ENCODE measurements around the gene PROX2.
A peak's percentile ranks its signal among the peaks of the same experiment; 100 is the strongest.

PROX2 gene

GRCh38 chr14:74852922-74853530 is 22.9 kb downstream of the PROX2 start:
- no peak for DNase-seq
- Histone ChIP-seq H3K36me3 (ENCODE audit: control insufficient read depth, insufficient read depth, low read length) (no peaks in the 10 kb centered on the region), H3K27ac (ENCODE audit: insufficient read depth, low read length, poor library complexity, severe bottlenecking) (no peak overlapping the region), H3K9me3 (ENCODE audit: control insufficient read depth, low read length) (no peaks in the 10 kb centered on the region), H3K4me3 (ENCODE audit: insufficient read depth, low read depth, low read length, poor library complexity, severe bottlenecking) (no peak overlapping the region), H3K27me3 (replicated peaks; ENCODE audit: control insufficient read depth, insufficient read depth, low read length, poor library complexity, severe bottlenecking) (no peaks in the 10 kb centered on the region), H3K4me1 (ENCODE audit: control insufficient read depth, insufficient read depth, low read length, poor library complexity, severe bottlenecking) (no peaks in the 10 kb centered on the region)

- Histone ChIP-seq H3K9me3 (ENCODE audit: control insufficient read depth, low read length) (no peaks in the 10 kb centered on the region), H3K36me3 (ENCODE audit: control insufficient read depth, insufficient read depth, low read length) (no peaks in the 10 kb centered on the region), H3K27ac (ENCODE audit: insufficient read depth, low read length, poor library complexity, severe bottlenecking) (no peak overlapping the region), H3K4me1 (ENCODE audit: control insufficient read depth, insufficient read depth, low read length, poor library complexity, severe bottlenecking) (no peaks in the 10 kb centered on the region), H3K27me3 (replicated peaks; ENCODE audit: control insufficient read depth, insufficient read depth, low read length, poor library complexity, severe bottlenecking) (no peaks in the 10 kb centered on the region), H3K4me3 (ENCODE audit: insufficient read depth, low read depth, low read length, poor library complexity, severe bottlenecking) (no peak overlapping the region)
- DNase-seq: no peak
These were observed 27.2 kb downstream of the PROX2 start for GRCh38 chr14:74848768-74849167.

DNA sequence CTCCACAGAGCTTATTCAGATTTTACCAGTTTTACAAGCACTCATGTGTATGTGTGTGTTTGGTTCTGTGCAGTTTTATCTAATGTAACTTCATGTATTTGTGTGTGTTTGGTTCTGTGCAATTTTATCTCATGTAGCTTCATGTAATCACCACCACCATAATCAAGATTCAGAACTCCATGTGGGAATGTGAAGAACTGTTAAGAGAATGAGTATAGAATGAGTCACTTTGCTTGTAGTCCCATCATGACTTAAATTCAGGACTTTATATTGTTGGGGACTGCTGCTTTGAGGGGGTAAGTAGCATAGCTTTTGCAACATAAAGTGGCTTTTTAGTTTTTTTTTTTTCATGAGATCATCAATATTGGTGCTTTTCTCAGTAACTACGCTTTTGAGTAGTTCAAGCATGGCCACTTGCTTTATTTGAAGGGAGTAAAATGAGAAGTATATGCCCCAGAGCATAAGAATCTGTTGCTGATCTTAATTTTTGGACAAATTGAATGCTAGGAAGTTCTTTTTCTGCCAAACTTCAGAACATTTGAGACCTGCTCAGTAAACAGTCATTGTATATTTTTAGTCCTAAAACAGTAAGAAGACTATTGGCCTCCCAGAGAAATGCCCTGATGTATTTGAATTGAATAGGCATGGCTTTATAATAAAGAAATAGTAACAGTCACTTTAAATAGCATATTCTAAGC is 28.8 kb downstream of the PROX2 start:
- no peaks in the 10 kb centered on the region for H3K36me3 ChIP-seq (ENCODE audit: control insufficient read depth, insufficient read depth, low read length)
- H3K4me3 ChIP-seq (ENCODE audit: insufficient read depth, low read depth, low read length, poor library complexity, severe bottlenecking): no peak overlapping the region
- H3K27me3 ChIP-seq (replicated peaks; ENCODE audit: control insufficient read depth, insufficient read depth, low read length, poor library complexity, severe bottlenecking): no peaks in the 10 kb centered on the region
- peaks cover 4% of the 10 kb centered on the region for H3K4me1 ChIP-seq (ENCODE audit: control insufficient read depth, insufficient read depth, low read length, poor library complexity, severe bottlenecking)
- no peaks in the 10 kb centered on the region for H3K9me3 ChIP-seq (ENCODE audit: control insufficient read depth, low read length)
- DNase-seq: no peak
- no peak overlapping the region for H3K27ac ChIP-seq (ENCODE audit: insufficient read depth, low read length, poor library complexity, severe bottlenecking)

DNA sequence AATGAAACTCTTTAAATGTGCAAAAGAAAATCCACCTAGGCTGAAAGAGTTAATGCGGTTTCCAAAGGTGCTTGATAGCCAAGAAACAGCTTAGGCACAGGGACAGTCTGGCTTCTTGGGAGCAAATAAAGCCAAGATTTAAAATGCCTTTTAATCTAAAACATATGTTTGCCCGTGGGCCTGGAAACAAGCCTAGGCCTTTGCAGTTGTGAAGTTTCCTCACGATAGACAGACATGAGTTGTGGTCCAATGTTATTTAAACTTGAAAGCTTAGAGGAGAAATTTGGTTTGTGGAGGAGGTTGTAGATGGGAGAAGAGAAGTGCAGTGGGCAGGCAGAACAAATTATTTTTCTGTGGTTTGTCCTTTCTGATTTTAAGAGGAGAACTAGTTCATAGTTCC is 29.8 kb downstream of the PROX2 start:
- DNase-seq: no peak
- no peak overlapping the region for H3K4me3 ChIP-seq (ENCODE audit: insufficient read depth, low read depth, low read length, poor library complexity, severe bottlenecking)
- H3K9me3 ChIP-seq (ENCODE audit: control insufficient read depth, low read length): no peaks in the 10 kb centered on the region
- H3K27me3 ChIP-seq (replicated peaks; ENCODE audit: control insufficient read depth, insufficient read depth, low read length, poor library complexity, severe bottlenecking): no peaks in the 10 kb centered on the region
- H3K36me3 ChIP-seq (ENCODE audit: control insufficient read depth, insufficient read depth, low read length): no peaks in the 10 kb centered on the region
- no peak overlapping the region for H3K27ac ChIP-seq (ENCODE audit: insufficient read depth, low read length, poor library complexity, severe bottlenecking)
- H3K4me1 ChIP-seq (ENCODE audit: control insufficient read depth, insufficient read depth, low read length, poor library complexity, severe bottlenecking): peaks cover 12% of the 10 kb centered on the region

DNA sequence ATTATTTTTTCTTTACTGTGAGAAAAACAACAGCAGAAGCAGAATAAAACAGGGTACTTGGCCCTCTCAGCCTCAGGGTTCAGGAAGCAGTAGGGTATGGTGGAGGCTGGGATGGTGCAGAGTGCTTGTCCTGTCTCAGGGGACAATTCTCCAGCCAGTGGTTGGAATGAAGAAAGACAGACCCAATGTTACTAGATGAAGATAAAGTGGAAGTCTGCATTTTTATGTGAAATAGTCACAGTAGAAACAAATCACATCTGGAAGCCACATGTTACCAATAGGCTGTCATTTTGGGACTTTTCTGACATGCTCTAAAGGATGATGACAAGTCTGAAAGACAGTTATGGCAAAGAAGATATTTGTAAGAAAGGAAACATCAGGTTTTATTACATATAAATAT is 32.3 kb downstream of the PROX2 start:
- no peak overlapping the region for H3K27ac ChIP-seq (ENCODE audit: insufficient read depth, low read length, poor library complexity, severe bottlenecking)
- peaks cover 12% of the 10 kb centered on the region for H3K4me1 ChIP-seq (ENCODE audit: control insufficient read depth, insufficient read depth, low read length, poor library complexity, severe bottlenecking)
- H3K36me3 ChIP-seq (ENCODE audit: control insufficient read depth, insufficient read depth, low read length): no peaks in the 10 kb centered on the region
- H3K27me3 ChIP-seq (replicated peaks; ENCODE audit: control insufficient read depth, insufficient read depth, low read length, poor library complexity, severe bottlenecking): no peaks in the 10 kb centered on the region
- DNase-seq: no peak
- H3K4me3 ChIP-seq (ENCODE audit: insufficient read depth, low read depth, low read length, poor library complexity, severe bottlenecking): no peak overlapping the region
- H3K9me3 ChIP-seq (ENCODE audit: control insufficient read depth, low read length): no peaks in the 10 kb centered on the region

- no peak overlapping the region for H3K27ac ChIP-seq (ENCODE audit: insufficient read depth, low read length, poor library complexity, severe bottlenecking)
- no peaks in the 10 kb centered on the region for H3K9me3 ChIP-seq (ENCODE audit: control insufficient read depth, low read length)
- H3K27me3 ChIP-seq (replicated peaks; ENCODE audit: control insufficient read depth, insufficient read depth, low read length, poor library complexity, severe bottlenecking): no peaks in the 10 kb centered on the region
- H3K36me3 ChIP-seq (ENCODE audit: control insufficient read depth, insufficient read depth, low read length): no peaks in the 10 kb centered on the region
- no peak overlapping the region for H3K4me3 ChIP-seq (ENCODE audit: insufficient read depth, low read depth, low read length, poor library complexity, severe bottlenecking)
- DNase-seq: no peak
- H3K4me1 ChIP-seq (ENCODE audit: control insufficient read depth, insufficient read depth, low read length, poor library complexity, severe bottlenecking): peaks cover 21% of the 10 kb centered on the region
These were observed 34.4 kb downstream of the PROX2 start for GRCh38 chr14:74841230-74842207.

DNA sequence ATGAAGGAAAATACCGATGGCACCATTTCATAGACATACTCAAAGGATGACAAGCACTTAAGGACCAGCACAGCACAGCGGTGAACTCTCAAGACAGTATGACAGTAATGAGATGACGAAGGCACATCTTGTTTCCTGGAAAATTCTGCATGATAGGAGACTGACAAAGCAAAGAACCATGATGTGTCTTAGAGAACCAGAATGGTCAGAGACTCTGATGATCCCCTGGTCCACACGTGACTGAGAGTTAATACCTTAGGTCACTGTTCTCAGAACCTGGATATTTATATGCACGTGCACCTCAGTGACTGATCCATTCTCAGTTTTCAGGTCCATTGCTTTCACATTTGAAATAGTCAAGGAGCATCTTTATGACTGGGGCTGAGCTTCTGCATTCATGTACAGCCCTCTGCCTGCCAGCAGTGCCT is 35.3 kb downstream of the PROX2 start:
- Histone ChIP-seq H3K36me3 (ENCODE audit: control insufficient read depth, insufficient read depth, low read length) (no peaks in the 10 kb centered on the region), H3K4me1 (ENCODE audit: control insufficient read depth, insufficient read depth, low read length, poor library complexity, severe bottlenecking) (peaks cover 30% of the 10 kb centered on the region)
- DNase-seq: no peak

GRCh38 chr14:74838166-74838565 is 37.8 kb downstream of the PROX2 start:
- peak overlapping the region; percentile 73 for H3K27ac ChIP-seq (ENCODE audit: insufficient read depth, low read length, poor library complexity, severe bottlenecking)
- H3K9me3 ChIP-seq (ENCODE audit: control insufficient read depth, low read length): no peaks in the 10 kb centered on the region
- H3K4me1 ChIP-seq (ENCODE audit: control insufficient read depth, insufficient read depth, low read length, poor library complexity, severe bottlenecking): peaks cover 33% of the 10 kb centered on the region
- DNase-seq: no peak
- H3K36me3 ChIP-seq (ENCODE audit: control insufficient read depth, insufficient read depth, low read length): no peaks in the 10 kb centered on the region
- peak overlapping the region; percentile 13 for H3K4me3 ChIP-seq (ENCODE audit: insufficient read depth, low read depth, low read length, poor library complexity, severe bottlenecking)
- H3K27me3 ChIP-seq (replicated peaks; ENCODE audit: control insufficient read depth, insufficient read depth, low read length, poor library complexity, severe bottlenecking): no peaks in the 10 kb centered on the region

More for the DNA sequence above, 35.3 kb downstream of the PROX2 start:
- no peak overlapping the region for H3K27ac ChIP-seq (ENCODE audit: insufficient read depth, low read length, poor library complexity, severe bottlenecking)
- no peaks in the 10 kb centered on the region for H3K9me3 ChIP-seq (ENCODE audit: control insufficient read depth, low read length)
- H3K4me3 ChIP-seq (ENCODE audit: insufficient read depth, low read depth, low read length, poor library complexity, severe bottlenecking): no peak overlapping the region
- H3K27me3 ChIP-seq (replicated peaks; ENCODE audit: control insufficient read depth, insufficient read depth, low read length, poor library complexity, severe bottlenecking): no peaks in the 10 kb centered on the region

DNA sequence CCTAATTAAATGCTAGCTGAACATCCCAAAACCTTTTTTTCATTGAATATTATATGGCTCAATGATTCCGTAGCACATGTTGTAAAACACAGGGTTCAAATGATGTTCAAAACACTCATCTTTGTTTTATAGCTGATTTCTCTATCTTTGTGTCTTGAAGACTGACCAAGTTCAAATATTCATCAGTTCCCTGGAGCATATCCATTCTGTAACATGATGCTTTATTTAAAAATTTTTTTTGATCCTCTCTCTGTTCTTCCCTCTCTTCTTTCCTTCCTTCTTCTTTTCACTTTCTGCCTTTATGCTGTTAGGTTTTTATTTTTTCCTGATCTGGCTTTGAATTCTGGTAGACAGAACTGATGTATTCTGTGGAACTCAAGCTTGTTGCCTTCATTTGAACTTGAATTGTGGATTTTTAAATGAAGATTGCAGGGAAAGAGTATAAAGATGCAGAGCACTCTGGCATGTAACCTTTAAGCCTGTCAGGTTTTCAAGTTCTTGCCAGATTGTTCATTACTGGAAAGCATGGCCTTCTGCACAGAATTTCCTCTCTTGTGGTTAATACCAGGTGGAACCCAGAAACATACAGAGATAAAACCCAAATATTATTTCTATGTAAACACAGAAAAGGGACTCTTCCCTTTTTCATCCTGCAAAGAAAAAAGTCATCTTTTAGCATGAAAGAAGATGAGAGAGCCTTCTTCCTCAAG is 39.5 kb downstream of the PROX2 start:
- no peaks in the 10 kb centered on the region for H3K27me3 ChIP-seq (replicated peaks; ENCODE audit: control insufficient read depth, insufficient read depth, low read length, poor library complexity, severe bottlenecking)
- no peaks in the 10 kb centered on the region for H3K36me3 ChIP-seq (ENCODE audit: control insufficient read depth, insufficient read depth, low read length)
- DNase-seq: no peak
- H3K4me3 ChIP-seq (ENCODE audit: insufficient read depth, low read depth, low read length, poor library complexity, severe bottlenecking): no peak overlapping the region
- peaks cover 24% of the 10 kb centered on the region for H3K4me1 ChIP-seq (ENCODE audit: control insufficient read depth, insufficient read depth, low read length, poor library complexity, severe bottlenecking)
- H3K27ac ChIP-seq (ENCODE audit: insufficient read depth, low read length, poor library complexity, severe bottlenecking): no peak overlapping the region
- no peaks in the 10 kb centered on the region for H3K9me3 ChIP-seq (ENCODE audit: control insufficient read depth, low read length)

Data from effector memory CD4-positive, alpha-beta T cell (primary cell).